Fibroblast of peridontal ligament (primary cell): ENCODE data around the gene INPP5D.

Source experiments
- DNase-seq: peaks from one replicate; pipeline ENCODE4 v3.0.0-alpha.2; 2010; ENCODE audit errors: extremely low read depth

The INPP5D gene

DNA sequence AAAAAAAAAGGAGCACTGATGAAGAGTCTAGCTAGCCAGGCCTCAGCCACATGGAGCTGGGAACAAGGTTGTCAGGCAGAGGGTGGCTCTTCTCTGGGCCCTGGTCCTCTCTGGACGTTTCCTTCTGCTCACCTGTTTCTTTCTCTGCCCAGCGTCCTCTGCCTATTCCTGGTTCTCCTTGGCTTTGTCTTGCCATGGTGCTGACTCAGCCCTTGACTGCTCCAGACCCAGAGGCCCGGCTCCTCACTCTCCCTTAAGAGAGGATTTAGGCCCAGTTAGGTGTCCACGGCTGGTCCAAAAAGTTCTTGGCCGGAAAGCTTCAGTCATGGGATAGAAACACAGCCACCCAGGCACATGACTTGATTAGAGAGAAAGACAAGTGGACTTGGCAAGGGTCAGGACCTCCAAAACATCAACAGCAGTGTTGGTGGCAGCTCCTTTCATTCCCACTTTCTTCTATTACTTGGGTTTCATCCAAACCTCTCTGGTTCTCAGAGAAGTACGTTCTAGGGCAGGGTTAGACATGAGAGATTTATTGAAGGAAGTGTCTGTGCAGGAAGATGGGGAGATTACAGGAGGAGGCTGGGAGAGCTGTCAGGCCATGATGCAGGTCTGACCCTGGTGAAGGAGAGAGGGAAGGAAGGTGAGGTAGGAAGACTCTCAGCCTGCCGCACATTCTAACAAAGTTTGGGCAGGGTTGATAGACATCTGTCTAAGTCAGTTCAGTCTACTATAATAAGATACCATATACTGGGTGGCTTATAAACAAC, 176.9 kb downstream of the INPP5D start:
- no peak for DNase-seq

DNA sequence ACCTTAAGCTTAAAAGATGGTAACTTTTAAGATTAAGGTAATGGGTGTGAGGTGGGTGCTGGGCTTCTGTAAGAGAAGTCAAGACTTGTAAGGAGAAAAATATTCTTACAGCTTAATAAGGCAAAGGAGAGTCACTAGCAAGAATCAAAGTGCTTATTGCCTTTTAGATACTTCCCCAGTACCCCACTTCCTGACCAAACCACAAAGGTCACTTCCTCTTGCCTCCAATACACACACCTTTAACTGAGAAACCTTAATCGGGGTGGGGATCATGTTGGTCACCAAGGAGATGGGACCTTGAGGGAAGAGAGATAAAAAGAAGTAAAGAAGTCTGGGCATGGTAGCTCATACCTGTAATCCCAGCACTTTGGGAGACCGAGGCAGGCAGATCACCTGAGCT, 180.8 kb downstream of the INPP5D start:
- DNase-seq = no peak

GRCh38 chr2:233241803-233242202, 181.7 kb downstream of the INPP5D start:
- no peak for DNase-seq

GRCh38 chr2:233242231-233242927, 182.2 kb downstream of the INPP5D start:
- DNase-seq = no peak

GRCh38 chr2:233243348-233243747, 183.2 kb downstream of the INPP5D start:
- DNase-seq = no peak

- DNase-seq = no peak
Measured at GRCh38 chr2:233244818-233245217, 184.7 kb downstream of the INPP5D start.

GRCh38 chr2:233245406-233245805, 185.3 kb downstream of the INPP5D start:
- DNase-seq = no peak

- no peak for DNase-seq
Measured at GRCh38 chr2:233247116-233247515, 187.0 kb downstream of the INPP5D start.

GRCh38 chr2:233247744-233248143, 187.6 kb downstream of the INPP5D start:
- DNase-seq = no peak

DNA sequence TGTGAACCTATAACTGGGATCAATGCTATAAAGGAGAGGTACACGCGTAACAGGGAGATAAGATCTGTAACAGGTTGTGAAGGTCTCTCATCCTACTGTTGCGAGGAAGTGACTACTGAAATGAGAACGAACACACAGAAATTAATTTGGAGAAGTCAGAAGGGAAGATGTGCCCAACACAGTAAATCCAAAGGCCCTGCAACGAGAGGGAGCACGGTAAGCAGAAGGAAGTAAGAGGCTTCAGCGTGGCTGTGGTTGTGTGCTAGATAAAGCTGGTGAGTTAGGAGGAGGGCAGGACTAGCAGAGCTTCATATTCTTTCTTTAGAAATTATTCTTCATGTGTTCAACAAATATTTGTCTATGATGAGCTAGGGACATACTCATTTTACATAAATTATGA, 188.9 kb downstream of the INPP5D start:
- DNase-seq = no peak

- DNase-seq = no peak
Measured at GRCh38 chr2:233250568-233250967, 190.4 kb downstream of the INPP5D start.

GRCh38 chr2:233250985-233251305, 190.8 kb downstream of the INPP5D start:
- no peak for DNase-seq

DNA sequence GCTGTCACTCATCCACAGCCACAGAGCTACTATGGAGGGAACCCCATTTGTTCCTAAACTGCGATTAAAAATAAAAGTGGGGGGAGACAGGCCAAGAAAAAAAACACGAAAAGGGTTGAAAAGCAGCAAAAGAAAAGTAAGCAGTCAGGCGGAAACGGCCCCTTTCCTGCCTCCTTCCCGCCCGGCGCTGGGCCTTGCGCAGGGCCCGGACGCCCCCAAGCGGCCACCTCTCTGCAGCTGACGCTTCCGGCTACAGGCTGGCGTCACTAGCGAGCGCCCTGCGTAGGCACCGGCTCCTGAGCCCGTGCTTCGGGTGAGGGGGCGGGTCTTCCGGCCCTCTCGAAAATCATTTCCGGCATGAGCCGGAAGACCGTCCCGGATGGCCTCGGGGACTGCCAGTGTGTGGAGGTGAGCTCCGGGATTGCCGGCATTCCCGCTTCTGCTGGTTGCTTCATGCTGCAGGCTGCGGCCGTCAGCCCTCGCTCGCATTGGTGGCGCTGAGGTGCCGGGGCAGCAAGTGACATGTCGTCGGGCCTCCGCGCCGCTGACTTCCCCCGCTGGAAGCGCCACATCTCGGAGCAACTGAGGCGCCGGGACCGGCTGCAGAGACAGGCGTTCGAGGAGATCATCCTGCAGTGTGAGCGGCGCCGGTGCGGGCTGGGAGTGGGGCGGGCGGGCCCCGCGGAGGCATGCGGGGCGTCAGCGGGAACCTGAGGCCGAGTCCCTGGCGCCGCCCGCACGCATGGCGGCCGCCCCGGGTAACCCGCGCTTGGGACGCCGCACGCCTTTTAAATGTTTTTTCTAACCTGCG, 191.4 kb downstream of the INPP5D start, which contains the start of gene ATG16L1:
Gene ATG16L1, plus strand, starts transcription at position 368 of the 811 bp plus-strand sequence. Its CDS starts 155 bp downstream, at position 523.
- DNase-seq = peak; percentile 93

- no peak for DNase-seq
Measured at GRCh38 chr2:233252227-233252626, 192.1 kb downstream of the INPP5D start.

GRCh38 chr2:233255151-233255550, 195.0 kb downstream of the INPP5D start:
- DNase-seq = no peak

DNA sequence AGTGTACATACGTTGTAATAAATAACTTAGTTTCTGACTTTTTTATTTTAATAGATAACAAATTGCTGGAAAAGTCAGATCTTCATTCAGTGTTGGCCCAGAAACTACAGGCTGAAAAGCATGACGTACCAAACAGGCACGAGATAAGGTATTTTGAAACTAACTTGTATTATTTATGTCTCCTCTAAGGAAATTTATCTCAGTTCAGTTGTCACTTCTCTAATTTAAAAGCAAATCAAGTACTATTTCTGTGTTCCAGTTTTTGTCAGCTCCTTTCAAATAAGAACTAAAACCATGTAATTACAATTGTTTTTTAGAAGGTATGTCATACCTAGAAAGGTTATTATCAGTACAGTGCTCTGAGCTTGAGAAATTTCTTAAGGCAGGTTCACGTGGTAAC, 195.9 kb downstream of the INPP5D start:
- no peak for DNase-seq
